UCSD-AML1 (cell line): ENCODE measurements around the gene MBNL1.
A peak's percentile ranks its signal among the peaks of the same experiment; 100 is the strongest.

Source experiments
- DNase-seq: peaks from one replicate; lab custom pipeline; 2025; ENCODE audit not compliant: unreplicated experiment; lab: John Stamatoyannopoulos, UW

The MBNL1 gene

GRCh38 chr3:152268555-152269055 lies at the start of gene MBNL1:
Gene MBNL1 (plus strand): TSS chr3:152268929. CDS start chr3:152300194, 31,265 bp downstream.
- peak; percentile 93 for DNase-seq

GRCh38 chr3:152219216-152219615 lies 49.5 kb upstream of the MBNL1 start:
- DNase-seq, result no peak

- no peak for DNase-seq
Measured at GRCh38 chr3:152219769-152220255, 48.9 kb upstream of the MBNL1 start.

- DNase-seq, result no peak
Measured at GRCh38 chr3:152222327-152222726, 46.4 kb upstream of the MBNL1 start.

GRCh38 chr3:152225201-152225600 lies 43.5 kb upstream of the MBNL1 start:
- DNase-seq, result no peak

GRCh38 chr3:152226176-152226575 lies 42.6 kb upstream of the MBNL1 start:
- DNase-seq, result no peak

GRCh38 chr3:152227027-152227426 lies 41.7 kb upstream of the MBNL1 start:
- DNase-seq, result no peak

GRCh38 chr3:152229692-152230091 lies 39.0 kb upstream of the MBNL1 start:
- no peak for DNase-seq

GRCh38 chr3:152230370-152230769 lies 38.4 kb upstream of the MBNL1 start:
- no peak for DNase-seq

GRCh38 chr3:152232001-152232400 lies 36.7 kb upstream of the MBNL1 start:
- no peak for DNase-seq

GRCh38 chr3:152232679-152233078 lies 36.0 kb upstream of the MBNL1 start:
- no peak for DNase-seq

- no peak for DNase-seq
Measured at GRCh38 chr3:152234657-152235375, 33.9 kb upstream of the MBNL1 start.

- DNase-seq, result no peak
Measured at GRCh38 chr3:152235709-152236298, 32.9 kb upstream of the MBNL1 start.

GRCh38 chr3:152236716-152237115 lies 32.0 kb upstream of the MBNL1 start:
- DNase-seq, result no peak

- DNase-seq, result no peak
Measured at GRCh38 chr3:152241142-152242017, 27.3 kb upstream of the MBNL1 start.

GRCh38 chr3:152243301-152243711 lies 25.4 kb upstream of the MBNL1 start:
- no peak for DNase-seq

- peak; percentile 24 for DNase-seq
Measured at GRCh38 chr3:152243721-152244516, 24.8 kb upstream of the MBNL1 start.

GRCh38 chr3:152244517-152244888 lies 24.2 kb upstream of the MBNL1 start:
- DNase-seq, result no peak

- no peak for DNase-seq
Measured at GRCh38 chr3:152245498-152246170, 23.1 kb upstream of the MBNL1 start.

- no peak for DNase-seq
Measured at GRCh38 chr3:152251916-152252315, 16.8 kb upstream of the MBNL1 start.
